Neural progenitor cell (in vitro differentiated cells): ENCODE measurements around the gene SCP2D1. TPM values are rescaled to one million over a fixed set of nuclear protein-coding genes. Genes with fewer than 3 reads are reported as not detected.

Experiments
- DNase-seq: peaks from one replicate; pipeline ENCODE4 v3.0.0-alpha.2; 2016; ENCODE audit warnings: low spot score
- H2AFZ ChIP-seq: fragments of 200-600 bp; sonication (generic); replicated peaks from 2 replicates; pipeline ENCODE4 v1.6.1; 2016; ENCODE audit warnings: antibody characterized with exemption
- H3F3A ChIP-seq: fragments of 200-600 bp; sonication (generic); 2 replicates; pipeline ENCODE4 v1.6.1; 2016; ENCODE audit warnings: antibody characterized with exemption, low read depth
- H3K27ac ChIP-seq: fragments of 200-600 bp; sonication (generic); 2 replicates; pipeline ENCODE4 v1.5.1; 2016; ENCODE audit warnings: mild to moderate bottlenecking
- H3K27me3 ChIP-seq: fragments of 200-600 bp; sonication (generic); 2 replicates; pipeline ENCODE4 v1.6.1; 2016; ENCODE audit warnings: mild to moderate bottlenecking, moderate library complexity
- H3K36me3 ChIP-seq: fragments of 200-600 bp; sonication (generic); 2 replicates; pipeline ENCODE4 v1.5.1; 2016
- H3K4me1 ChIP-seq: fragments of 200-600 bp; sonication (generic); 2 replicates; pipeline ENCODE4 v1.6.1; 2016; ENCODE audit warnings: mixed run types
- H3K4me2 ChIP-seq: fragments of 200-600 bp; sonication (generic); 2 replicates; pipeline ENCODE4 v1.6.1; 2016
- H3K4me3 ChIP-seq: fragments of 200-600 bp; sonication (generic); 2 replicates; pipeline ENCODE4 v1.5.1; 2016
- H3K79me2 ChIP-seq: fragments of 200-600 bp; sonication (generic); 2 replicates; pipeline ENCODE4 v1.6.1; 2016; ENCODE audit warnings: low read depth
- H3K9ac ChIP-seq: fragments of 200-600 bp; sonication (generic); 2 replicates; pipeline ENCODE4 v1.6.1; 2016
- H3K9me3 ChIP-seq: fragments of 200-600 bp; sonication (generic); 2 replicates; pipeline ENCODE4 v1.5.1; 2016; ENCODE audit warnings: low read depth
- H4K20me1 ChIP-seq: fragments of 200-600 bp; sonication (generic); 2 replicates; pipeline ENCODE4 v1.6.1; 2016; ENCODE audit warnings: low read depth
- H3K27ac Mint-ChIP-seq: 3 replicates; pipeline ENCODE4 v1.8.0; 2021; ENCODE audit warnings: mixed read lengths
- H3K27me3 Mint-ChIP-seq: 2 replicates; pipeline ENCODE4 v1.8.0; 2022; ENCODE audit warnings: low read depth, mild to moderate bottlenecking, inconsistent platforms, moderate library complexity, mixed read lengths; ENCODE audit not compliant: insufficient read depth
- H3K36me3 Mint-ChIP-seq: 3 replicates; pipeline ENCODE4 v1.8.0; 2021; ENCODE audit warnings: mixed read lengths
- H3K4me1 Mint-ChIP-seq: 3 replicates; pipeline ENCODE4 v1.8.0; 2021; ENCODE audit warnings: mixed read lengths
- H3K4me3 Mint-ChIP-seq: 3 replicates; pipeline ENCODE4 v1.8.0; 2021; ENCODE audit warnings: mild to moderate bottlenecking, moderate library complexity, mixed read lengths
- H3K9me3 Mint-ChIP-seq: 3 replicates; pipeline ENCODE4 v1.8.0; 2020; ENCODE audit warnings: mixed read lengths
- EZH2 ChIP-seq: fragments of 200-600 bp; sonication (generic); IDR thresholded peaks from 2 replicates; pipeline ENCODE4 v1.6.1; 2017; ENCODE audit warnings: antibody characterized with exemption, mild to moderate bottlenecking, moderate library complexity
- EZH2phosphoT487 ChIP-seq: fragments of 200-600 bp; sonication (generic); IDR thresholded peaks from 2 replicates; pipeline ENCODE4 v1.6.1; 2017; ENCODE audit warnings: antibody characterized with exemption
- total RNA-seq: library from RNA; depleted of rRNA; stranded (reverse); fragments of >200 nt; gene quantifications from 2 replicates; pipeline ENCODE4 v1.2.3, GENCODE V29; 2015; ENCODE audit warnings: low replicate concordance
- TF ChIP-seq, protein P1 (sequence below): fragments of 200-600 bp; sonication (generic); IDR thresholded peaks from 2 replicates; pipeline ENCODE4 v1.5.1; 2017; ENCODE audit warnings: antibody characterized with exemption, mild to moderate bottlenecking

SCP2D1 gene
- total RNA-seq = not detected in 2 replicates

DNA sequence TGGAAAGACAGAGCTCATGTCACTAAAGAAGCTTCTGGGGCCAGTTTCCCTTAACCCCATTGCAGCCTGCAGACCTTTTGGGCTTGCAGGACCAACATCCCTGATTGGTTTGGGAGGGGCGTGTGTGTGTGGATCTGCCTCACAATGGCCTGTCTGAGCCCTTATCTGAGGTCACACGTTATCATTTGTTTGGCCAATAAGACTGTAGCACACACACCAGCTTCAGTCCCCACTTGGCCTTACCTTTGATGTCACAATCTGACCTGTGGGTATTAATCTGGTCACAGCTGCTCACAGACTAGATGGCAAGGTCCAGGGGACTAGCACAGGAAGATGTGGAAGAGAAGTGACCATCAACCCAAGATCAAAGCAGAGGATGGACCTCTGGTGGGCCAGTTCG, at the start of gene SCP2D1:
Gene SCP2D1, plus strand, starts transcription at position 301 of the 400 bp plus-strand sequence. Its CDS starts 33 bp downstream, at position 334.
- H4K20me1 ChIP-seq = no peaks in the 10 kb centered on the region
- H2AFZ ChIP-seq = no peak within 1 kb of the TSS
- no peaks in the 10 kb centered on the region for H3K4me1 ChIP-seq
- H3K4me2 ChIP-seq = no peak within 1 kb of the TSS
- Mint-ChIP-seq H3K4me1 (no peaks in the 10 kb centered on the region), H3K36me3 (no peaks in the 10 kb centered on the region), H3K9me3 (no peaks in the 10 kb centered on the region), H3K27ac (no peak within 1 kb of the TSS), H3K4me3 (no peak within 1 kb of the TSS), H3K27me3 (peaks cover under 1% of the 10 kb centered on the region)
- no peak within 1 kb of the TSS for H3K4me3 ChIP-seq
- no peak for DNase-seq
- H3F3A ChIP-seq = no peaks in the 10 kb centered on the region
- no peaks in the 10 kb centered on the region for H3K27me3 ChIP-seq
- TF ChIP-seq, protein P1, sequence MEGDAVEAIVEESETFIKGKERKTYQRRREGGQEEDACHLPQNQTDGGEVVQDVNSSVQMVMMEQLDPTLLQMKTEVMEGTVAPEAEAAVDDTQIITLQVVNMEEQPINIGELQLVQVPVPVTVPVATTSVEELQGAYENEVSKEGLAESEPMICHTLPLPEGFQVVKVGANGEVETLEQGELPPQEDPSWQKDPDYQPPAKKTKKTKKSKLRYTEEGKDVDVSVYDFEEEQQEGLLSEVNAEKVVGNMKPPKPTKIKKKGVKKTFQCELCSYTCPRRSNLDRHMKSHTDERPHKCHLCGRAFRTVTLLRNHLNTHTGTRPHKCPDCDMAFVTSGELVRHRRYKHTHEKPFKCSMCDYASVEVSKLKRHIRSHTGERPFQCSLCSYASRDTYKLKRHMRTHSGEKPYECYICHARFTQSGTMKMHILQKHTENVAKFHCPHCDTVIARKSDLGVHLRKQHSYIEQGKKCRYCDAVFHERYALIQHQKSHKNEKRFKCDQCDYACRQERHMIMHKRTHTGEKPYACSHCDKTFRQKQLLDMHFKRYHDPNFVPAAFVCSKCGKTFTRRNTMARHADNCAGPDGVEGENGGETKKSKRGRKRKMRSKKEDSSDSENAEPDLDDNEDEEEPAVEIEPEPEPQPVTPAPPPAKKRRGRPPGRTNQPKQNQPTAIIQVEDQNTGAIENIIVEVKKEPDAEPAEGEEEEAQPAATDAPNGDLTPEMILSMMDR = no peak
- no peak for TF ChIP-seq EZH2phosphoT487
- no peak for TF ChIP-seq EZH2
- no peak within 1 kb of the TSS for H3K27ac ChIP-seq
- no peak within 1 kb of the TSS for H3K9ac ChIP-seq
- no peaks in the 10 kb centered on the region for H3K9me3 ChIP-seq
- H3K36me3 ChIP-seq = no peaks in the 10 kb centered on the region
- no peaks in the 10 kb centered on the region for H3K79me2 ChIP-seq

DNA sequence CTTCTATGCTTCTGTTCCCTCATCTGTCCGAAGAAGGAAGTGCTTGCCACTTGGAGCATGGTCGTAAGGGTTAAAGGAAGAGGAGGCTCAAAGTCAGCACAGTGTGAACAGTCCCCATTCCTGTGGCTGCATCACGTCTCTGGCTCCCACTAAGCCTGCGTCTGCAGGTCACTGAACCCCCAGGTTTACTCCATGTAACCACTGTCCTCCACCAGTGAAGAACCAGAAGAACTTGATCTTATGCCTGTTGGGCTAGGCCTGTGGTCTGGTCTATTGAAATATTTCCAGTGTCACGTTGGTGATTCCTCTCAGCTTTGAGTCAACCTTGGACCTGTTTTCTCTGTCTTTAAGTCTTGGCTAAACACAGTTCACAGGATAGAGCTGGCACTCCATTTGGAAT, 45.9 kb upstream of the SCP2D1 start:
- Histone ChIP-seq H3K79me2 (no peaks in the 10 kb centered on the region), H3K9me3 (no peaks in the 10 kb centered on the region), H3K27me3 (no peaks in the 10 kb centered on the region), H4K20me1 (no peaks in the 10 kb centered on the region), H2AFZ (no peak overlapping the region), H3K4me2 (no peak overlapping the region), H3K4me1 (no peaks in the 10 kb centered on the region), H3K9ac (no peak overlapping the region), H3K27ac (no peak overlapping the region), H3F3A (no peaks in the 10 kb centered on the region), H3K4me3 (no peak overlapping the region), H3K36me3 (no peaks in the 10 kb centered on the region)
- no peak for DNase-seq
- H3K4me3 Mint-ChIP-seq = no peak overlapping the region
- H3K27ac Mint-ChIP-seq = peak overlapping the region; percentile 43
- H3K27me3 Mint-ChIP-seq = peaks cover 2% of the 10 kb centered on the region
- peaks cover 3% of the 10 kb centered on the region for H3K9me3 Mint-ChIP-seq
- H3K4me1 Mint-ChIP-seq = no peaks in the 10 kb centered on the region
- TF ChIP-seq, protein P1 = no peak
- TF ChIP-seq EZH2 = no peak
- TF ChIP-seq EZH2phosphoT487 = no peak
- peaks cover 8% of the 10 kb centered on the region for H3K36me3 Mint-ChIP-seq

DNA sequence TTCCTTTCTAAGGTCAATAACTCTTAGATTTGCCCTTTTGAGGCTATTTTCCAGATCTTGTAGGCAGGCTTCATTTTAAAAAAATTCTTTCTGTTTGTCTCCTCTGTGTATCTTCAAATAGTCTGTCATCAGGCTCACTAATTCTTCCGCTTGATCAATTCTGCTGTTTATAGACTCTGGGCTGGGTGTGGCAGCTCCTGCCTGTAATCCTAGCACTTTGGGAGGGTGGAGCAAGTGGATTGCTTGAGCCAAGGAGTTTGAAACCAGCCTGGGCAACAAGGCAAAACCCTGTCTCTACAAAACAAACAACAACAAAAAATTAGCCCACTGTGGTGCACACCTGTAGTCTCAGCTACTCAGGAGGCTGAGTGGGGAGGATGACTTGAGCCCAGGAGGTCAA, 40.0 kb upstream of the SCP2D1 start:
- Mint-ChIP-seq H3K36me3 (no peaks in the 10 kb centered on the region), H3K9me3 (no peaks in the 10 kb centered on the region), H3K27ac (no peak overlapping the region), H3K27me3 (peaks cover 3% of the 10 kb centered on the region), H3K4me1 (peaks cover 4% of the 10 kb centered on the region), H3K4me3 (no peak overlapping the region)
- H3K27me3 ChIP-seq = no peaks in the 10 kb centered on the region
- no peaks in the 10 kb centered on the region for H3F3A ChIP-seq
- no peaks in the 10 kb centered on the region for H3K36me3 ChIP-seq
- H3K9ac ChIP-seq = no peak overlapping the region
- no peak overlapping the region for H2AFZ ChIP-seq
- no peaks in the 10 kb centered on the region for H3K79me2 ChIP-seq
- H3K9me3 ChIP-seq = no peaks in the 10 kb centered on the region
- no peak for TF ChIP-seq EZH2
- TF ChIP-seq EZH2phosphoT487 = no peak
- TF ChIP-seq, protein P1 = no peak
- no peak overlapping the region for H3K4me3 ChIP-seq
- H3K4me2 ChIP-seq = no peak overlapping the region
- DNase-seq = peak; percentile 54
- no peaks in the 10 kb centered on the region for H4K20me1 ChIP-seq
- no peaks in the 10 kb centered on the region for H3K4me1 ChIP-seq
- no peak overlapping the region for H3K27ac ChIP-seq
